GM18861 (cell line): Measurements from ENCODE around the gene SCLT1.

ENCODE experiments used
- ATAC-seq: cut with Tn5 transposase; IDR thresholded peaks from one replicate; pipeline ENCODE4 v1.9.1; 2021; ENCODE audit not compliant: unreplicated experiment

Gene SCLT1

DNA sequence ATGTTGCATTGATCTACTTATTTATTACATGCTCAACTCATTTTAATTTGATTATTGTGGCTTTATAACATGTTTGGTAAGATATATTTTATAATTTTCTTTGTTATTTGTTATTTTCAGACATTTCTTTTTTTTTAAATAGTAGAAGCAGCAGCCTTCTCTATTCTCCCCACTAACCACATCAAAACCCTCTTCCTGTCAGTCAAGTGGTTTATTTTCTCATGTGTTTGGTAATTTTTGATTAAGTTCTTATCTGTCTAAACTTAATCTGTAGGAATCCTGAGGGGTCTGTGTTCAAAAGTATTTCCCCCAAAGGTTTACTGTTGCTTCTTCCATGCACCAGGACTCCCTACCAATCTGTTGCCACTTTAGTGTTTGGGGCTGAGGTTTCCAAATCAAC is 131.9 kb downstream of the SCLT1 start:
- ATAC-seq = no peak

DNA sequence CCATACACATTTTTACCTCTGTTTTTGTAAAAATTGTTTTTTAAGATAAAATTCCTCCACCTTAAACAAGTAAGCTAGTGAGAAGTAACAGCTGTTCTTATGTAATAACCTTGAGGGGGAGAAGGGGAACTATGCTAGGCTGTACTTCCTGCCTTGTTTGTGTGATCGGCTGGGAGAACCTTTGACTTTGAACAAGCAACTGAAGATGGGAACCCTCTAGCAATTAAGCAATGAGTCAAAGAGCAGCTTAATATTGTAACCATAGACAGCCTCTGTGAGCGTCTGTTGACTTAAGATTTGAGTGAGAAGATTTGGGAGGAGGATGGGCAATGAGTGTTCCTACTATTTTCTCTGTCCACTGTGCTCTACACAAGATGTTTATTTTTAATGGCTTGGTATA is 135.1 kb downstream of the SCLT1 start:
- ATAC-seq = no peak

DNA sequence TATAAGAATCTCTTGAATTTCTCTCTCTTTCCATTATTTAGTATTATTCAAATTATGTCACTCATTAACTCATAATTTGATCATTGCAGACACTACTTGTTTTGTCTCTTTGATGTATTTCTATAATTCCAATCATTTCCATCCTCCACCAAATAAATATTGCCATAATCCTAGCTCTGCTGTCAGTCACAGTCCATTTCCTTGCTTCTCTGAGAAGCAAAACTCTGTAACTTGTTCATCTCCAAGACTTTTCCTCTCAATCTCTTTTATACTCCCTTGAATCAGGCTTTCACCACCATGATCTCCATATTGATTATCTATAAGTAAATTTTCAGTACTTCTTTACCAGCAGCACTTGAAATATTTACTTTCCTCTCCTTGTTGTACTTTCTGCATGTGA is 135.9 kb downstream of the SCLT1 start:
- no peak for ATAC-seq

DNA sequence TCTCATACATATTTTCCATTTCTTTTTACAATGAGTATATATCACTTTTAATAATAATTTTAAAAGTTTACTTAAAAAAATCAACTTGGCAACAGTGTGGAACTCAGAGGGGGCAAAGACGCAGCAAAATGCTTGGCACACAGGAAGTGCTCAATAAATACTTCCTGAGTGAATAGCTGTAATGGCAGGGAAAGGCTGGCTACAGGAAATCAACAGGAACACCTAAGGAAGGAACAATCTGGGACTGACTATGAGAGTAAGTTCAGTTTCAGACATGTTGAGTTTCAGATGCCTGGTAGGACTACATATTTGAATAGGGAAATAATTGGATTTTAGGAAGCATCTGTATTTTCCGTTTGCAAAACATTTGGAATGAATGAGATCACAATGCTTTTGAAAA is 137.6 kb downstream of the SCLT1 start:
- no peak for ATAC-seq

DNA sequence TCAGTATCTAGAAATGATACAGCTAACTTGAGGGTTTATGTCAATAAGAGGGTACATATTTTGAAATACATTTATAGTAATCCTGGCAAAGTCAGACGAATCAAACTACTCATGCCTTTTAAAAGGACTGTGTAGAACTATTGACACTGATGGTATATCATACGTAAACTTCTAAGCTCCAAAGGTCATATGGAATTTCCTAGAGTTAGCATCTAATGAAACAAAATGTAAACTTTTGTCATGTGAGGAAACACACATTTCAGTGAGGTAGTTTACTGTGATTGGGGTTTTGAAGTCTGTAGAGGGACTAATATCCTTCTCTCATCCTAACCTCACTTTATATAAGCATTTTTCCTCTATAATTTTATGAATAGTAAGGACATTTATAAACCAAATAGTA is 138.4 kb downstream of the SCLT1 start:
- no peak for ATAC-seq

DNA sequence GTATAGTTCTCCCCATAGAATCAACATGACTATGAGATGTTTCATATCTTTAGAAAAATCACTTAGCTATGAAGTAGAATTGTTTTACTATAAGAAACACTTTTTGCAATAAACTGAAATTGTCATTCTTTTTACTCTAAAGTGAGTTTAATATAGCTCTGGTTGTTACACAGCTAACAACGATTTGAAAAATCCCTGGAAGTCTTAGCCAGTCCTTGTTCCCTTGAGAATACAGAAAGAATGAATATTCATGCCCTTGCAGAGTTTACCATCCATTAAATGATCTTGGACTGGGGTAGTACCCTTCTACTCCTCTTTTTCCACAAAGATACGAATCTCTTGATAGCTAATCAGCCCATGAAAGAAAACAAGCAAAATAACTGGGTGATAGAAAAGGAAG is 142.0 kb downstream of the SCLT1 start:
- no peak for ATAC-seq

DNA sequence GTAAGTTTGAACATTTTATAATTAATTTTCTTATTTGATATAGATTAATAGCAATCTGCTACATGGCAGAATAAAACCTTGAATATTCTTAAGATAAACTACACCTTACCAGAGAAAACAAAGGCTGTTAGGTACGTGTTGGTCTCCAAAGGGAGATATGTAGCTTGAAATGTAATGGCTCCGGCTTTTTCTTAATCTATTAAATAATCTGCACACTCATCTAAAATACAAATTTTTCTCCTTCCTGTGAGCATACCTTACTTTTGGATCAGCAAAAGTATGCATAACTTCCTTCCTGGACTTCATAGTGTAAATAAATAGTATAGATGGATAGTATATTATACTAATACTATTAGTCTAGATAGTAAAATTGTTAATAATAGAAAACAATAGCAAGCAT is 142.5 kb downstream of the SCLT1 start:
- no peak for ATAC-seq

DNA sequence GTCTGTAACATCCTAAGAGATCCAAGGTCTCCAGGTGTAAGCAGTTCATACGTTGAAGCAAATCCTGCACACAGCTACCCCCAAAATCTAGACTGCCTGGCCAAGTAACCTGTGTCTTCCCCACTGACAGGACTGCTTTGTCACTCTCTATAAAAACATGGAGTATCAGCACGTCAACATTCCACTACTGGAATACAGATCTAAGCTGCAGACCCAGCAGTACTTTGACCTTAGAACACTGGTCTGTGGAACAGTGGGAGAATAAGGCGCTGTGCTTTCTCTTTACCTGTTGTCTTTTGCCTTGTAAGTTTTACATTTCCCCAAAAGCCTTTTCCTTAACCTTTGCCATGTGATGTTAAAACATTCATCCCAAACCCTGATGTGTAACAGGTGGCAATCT is 146.4 kb downstream of the SCLT1 start:
- no peak for ATAC-seq

DNA sequence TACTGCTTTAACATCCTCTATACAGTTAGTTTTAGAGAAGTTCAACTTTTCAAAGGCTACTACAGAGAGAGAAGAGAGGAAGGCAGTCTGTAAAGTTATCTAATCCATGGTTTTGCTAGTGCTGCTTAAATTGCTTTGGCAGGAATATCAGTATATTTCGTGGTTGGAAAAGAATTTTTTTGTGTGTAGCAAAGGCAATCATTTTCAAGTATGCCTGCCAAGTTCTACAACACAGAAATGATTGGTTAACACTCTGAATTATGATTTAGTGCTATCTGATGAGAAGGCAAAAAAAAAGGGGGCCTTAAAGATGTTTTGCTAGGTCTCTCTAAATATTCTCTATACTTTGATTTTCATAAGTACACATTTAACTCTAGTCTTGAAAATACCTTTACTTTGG is 150.7 kb downstream of the SCLT1 start:
- no peak for ATAC-seq

DNA sequence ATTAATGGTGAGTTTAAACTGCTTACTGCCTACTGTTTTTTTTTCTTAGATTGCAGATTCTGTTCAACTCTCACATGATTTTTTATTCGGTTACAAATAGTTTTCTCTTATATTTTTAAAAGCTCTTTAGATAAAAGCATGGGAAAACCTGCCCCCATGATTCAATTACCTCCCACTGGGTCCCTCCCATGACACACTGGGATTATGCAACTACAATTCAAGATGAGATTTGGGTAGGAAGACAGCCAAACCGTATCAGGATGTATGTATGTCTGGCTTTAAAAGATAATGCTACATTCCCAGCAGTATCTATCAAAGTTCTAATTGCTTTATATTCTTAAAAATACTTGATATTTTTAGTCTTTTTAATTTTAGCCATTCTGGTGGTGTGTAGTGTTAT is 152.4 kb downstream of the SCLT1 start:
- no peak for ATAC-seq

DNA sequence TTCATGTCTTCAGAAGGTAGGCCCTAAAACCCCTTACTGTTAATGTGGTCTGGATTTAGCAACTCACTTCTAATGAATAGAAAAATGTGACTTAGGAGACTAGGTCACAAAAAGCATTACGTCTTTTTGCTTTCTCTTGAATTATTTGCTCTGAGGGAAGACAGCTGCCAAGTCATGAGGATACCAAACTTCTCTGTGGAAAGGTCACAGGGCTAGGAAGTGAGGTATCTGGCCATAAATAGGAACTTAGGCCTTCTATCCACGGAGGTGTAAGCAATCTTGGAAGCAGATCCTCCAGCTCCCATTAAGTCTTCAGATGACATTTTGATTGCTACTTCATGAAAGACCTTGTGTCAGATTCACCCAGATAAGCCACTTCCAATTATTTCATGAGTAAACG is 163.3 kb downstream of the SCLT1 start:
- no peak for ATAC-seq

DNA sequence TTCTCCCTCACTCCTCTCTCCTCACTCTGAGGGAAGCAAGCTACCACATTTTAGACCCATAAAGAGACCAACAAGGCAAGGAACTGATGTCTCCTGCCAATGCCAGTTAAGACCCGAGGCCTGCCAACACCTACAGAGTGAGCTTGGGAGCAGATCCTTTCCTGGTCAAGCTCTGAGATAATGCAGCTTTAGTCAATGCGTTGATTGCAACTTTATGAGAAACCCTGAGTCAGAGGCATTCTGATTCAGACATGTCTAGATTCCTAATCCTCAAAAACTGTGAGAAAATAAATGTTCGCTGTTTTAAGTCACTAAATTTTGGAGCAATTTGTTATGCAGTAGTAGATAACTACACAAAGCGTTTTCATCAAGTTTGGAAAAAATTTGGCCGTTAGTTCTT is 168.4 kb downstream of the SCLT1 start:
- ATAC-seq = no peak

DNA sequence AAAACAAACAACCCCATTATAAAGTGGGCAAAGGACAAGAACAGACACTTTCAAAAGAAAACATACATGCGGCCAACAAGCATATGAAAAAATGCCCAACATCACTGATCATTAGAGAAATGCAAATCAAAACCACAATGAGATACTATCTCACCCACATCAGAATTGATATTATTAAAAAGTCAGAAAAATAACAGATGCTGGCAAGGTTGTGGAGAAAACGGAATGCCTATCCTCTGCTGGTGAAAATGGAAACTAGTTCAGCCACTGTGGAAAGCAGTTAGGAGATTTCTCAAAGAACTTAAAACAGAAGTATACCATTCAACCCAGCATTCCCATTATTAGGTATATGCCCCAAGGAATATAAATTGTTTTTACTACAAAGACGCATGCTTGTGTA is 171.4 kb downstream of the SCLT1 start:
- ATAC-seq = no peak

DNA sequence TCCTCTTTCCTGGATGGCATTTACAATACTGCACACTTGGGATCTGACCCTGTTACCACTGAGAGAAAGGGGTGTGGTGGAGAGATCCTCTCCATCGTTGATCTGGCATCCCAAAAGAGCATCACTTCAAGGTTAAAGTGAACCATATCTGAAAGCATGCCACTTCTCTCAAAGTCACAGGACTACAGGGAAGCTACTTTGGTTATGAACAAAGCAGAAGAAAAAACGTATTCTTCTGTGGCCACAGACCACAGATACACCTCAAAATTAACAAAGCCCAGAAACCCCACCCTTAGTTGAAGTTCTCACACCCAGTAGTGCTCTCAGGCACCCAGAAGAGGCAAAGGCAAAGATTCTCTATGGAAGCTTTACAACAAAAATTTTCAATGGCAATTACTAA is 175.6 kb downstream of the SCLT1 start:
- peak; percentile 90 for ATAC-seq

DNA sequence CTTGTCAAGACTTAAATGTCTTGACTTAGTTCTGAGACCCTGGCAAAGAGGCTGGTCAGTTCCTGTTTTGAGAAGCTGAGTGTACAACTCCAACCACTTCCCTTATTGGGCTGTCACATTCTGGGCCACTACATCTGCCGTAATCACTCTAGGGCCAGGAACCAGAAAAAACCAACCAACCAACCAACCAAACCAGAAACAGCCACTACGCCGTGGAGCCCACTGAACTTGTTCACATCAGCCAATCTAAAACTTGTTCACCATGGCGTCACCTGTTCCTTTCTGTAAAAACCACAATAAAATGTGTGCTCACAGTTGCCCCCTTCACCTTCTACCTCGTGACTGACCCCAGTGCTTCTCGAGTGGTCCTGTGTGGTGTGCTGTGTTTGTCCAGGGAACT is 176.5 kb downstream of the SCLT1 start:
- peak; percentile 38 for ATAC-seq

DNA sequence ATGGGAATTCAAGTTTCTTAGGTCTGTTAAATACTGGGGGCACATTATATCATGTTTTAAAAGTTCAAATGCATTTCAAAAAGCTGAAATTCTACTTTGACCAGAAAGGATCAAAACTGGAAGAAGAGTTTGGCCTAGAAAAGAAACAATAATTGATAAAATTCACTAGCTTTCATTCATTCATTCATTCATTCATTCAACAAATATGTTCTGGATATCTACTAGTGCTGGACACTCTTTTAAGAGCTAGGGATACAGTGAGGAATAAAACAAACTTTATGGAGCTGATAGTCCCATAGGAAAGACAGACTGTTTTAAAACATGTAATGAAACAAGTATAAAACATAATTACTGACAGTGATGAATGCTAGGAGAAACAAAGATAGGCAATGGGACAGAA is 177.8 kb downstream of the SCLT1 start:
- no peak for ATAC-seq

DNA sequence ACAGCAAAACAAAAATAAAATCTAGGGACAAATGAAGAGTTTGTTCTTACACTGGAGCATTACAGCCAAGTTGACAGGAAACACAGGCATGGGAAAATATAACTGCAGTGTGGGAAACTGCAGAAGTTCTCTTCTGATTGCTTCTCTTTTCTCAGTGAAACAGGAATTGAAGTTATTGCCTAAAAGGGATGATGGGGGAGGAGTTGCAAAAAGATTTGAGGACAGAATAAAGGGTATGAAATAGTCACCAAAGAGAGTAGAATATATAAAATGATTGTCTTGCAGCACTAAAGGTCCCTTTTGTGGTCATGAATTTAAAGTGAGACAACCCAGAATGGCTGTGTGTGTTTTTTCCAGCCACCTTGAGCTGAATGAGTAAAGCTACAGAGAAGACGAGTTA is 180.1 kb downstream of the SCLT1 start:
- ATAC-seq = no peak

DNA sequence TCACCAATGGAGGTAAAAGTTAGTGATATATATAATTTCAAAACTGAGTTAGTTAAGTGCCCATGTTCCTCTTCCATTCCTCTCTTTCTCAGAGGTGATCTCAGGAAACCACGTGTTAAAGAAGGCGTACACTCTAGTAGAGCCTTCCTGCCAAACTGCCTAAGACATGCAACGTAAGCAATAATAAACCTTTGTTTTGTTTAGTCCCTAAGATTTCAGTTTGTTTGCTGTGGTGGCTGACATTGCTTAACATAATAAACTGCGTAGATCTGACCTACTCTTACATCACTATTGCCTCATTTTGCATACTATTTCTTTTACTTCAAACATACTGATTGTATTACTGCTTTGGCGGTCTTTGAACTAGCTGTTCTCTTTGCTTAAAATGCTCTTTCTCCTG is 184.6 kb downstream of the SCLT1 start:
- no peak for ATAC-seq

DNA sequence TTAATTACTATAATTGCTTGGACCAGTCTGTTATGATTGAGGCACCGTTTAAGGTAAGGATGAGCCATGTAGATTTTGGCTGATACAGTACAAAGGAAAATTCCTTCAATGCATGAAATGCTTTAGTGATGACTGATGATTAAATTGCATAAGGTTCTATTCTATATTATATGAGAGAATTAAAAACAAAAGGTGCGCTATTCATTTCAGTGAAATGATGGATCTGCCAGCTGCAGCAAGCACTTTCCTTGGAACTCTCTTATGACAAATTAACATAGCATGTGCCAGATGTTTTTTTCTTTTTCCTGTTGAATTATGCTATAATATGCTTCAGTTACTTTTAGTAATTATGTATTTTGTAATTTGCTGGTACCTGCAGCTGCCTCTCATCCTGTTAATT is 185.4 kb downstream of the SCLT1 start:
- no peak for ATAC-seq

DNA sequence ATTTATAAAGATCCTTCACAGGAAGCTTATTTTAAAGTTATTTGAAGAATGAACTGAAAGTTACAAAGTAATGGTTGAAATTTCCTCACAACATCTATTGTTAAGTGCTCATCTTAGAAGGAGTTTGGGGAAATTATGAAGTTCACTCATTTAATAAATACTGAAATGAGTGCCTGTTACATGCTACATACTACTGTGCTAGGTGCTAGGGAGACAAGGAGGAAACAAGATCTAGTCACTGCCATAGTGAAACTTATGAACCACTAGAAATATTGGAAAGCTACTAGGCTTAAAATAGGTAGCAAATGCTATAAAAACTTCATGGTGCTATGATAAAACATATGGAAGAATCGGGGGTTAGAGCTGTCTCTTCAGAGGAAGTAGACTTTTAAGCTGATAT is 186.8 kb downstream of the SCLT1 start:
- ATAC-seq = no peak

DNA sequence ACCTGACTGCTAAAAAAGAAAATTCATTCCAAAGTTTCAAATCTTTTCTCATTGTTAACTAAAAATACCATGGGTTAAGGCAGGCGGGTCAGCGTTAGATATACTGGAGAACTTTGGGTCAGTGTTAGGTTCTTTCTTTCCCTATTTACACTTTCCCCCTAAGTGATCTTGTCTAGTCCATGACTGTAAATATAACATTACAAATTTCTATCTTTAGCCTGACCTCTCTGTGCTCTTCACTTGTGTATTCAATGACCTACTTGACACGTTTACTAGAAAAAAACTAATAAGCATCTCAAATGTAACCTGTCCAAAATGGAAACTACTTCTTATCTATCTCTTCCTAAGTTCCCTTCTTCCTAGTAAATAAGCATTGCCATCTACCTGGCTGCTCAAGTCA is 188.5 kb downstream of the SCLT1 start:
- no peak for ATAC-seq

DNA sequence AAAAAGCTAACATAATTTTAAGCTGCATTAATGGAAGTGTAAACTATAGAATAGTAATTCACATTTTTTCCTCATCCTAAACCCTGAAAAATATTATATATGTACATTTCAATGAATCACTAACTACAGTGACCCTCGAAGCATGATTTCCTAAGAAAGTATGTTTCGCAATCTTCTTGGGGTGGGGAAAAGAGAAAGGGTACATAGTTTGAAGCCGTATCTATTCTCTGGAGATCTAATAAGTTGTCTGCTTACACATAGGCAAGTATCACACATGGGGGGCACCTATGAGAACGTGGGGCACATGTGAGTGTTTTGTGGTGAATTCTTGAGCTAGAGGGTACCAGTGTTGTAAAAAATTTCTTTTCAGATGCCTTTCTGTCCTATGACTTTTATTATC is 212.7 kb downstream of the SCLT1 start:
- no peak for ATAC-seq

DNA sequence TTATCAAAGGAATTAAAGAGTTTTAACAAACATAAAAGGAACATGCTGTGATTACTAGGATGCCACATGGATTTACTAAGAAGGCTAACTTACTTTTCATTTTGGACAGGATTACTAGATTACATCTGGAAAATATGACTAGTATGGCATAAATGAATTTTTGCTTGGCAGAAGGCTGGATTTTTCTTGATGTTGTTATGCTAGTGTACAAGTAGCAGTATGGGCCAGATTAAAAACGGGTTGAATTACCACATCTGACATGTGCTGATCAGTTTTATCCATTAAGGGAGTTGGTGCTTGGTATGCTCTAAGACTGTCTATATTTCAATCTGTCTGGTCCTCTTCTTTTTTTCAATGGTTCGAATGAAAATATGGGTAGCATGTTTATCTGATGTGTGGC is 213.4 kb downstream of the SCLT1 start:
- no peak for ATAC-seq

DNA sequence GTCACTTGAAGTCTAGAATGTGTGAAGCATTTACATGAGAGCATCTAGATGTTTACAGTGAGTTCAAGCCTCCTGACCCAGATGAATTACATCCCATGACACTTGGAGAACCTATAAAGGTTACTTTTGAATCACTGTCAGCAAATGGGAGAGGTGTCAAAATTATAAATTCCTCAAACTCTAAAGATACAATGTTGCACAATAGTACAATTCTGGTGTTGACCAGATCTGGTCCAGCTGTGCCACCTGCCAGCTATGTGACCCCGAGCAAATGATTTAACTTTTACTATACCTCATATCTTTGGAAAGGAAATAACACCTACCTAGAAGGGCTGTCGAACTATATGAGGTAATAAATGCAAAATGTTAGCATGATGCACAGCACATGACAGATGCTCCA is 214.1 kb downstream of the SCLT1 start:
- no peak for ATAC-seq
